ENCODE measurements around the gene SKIC3. TPM values are rescaled to one million over a fixed set of nuclear protein-coding genes. Genes with fewer than 3 reads are reported as not detected.
A peak's percentile ranks its signal among the peaks of the same experiment; 100 is the strongest.

The SKIC3 gene
- total and polyA plus RNA-seq, 10 of the 15 experiments (the other 5 are each of a cell fraction or from before 2014, with no cell fraction given) = 23.6 to 73.7 (median 55.6) TPM

DNA sequence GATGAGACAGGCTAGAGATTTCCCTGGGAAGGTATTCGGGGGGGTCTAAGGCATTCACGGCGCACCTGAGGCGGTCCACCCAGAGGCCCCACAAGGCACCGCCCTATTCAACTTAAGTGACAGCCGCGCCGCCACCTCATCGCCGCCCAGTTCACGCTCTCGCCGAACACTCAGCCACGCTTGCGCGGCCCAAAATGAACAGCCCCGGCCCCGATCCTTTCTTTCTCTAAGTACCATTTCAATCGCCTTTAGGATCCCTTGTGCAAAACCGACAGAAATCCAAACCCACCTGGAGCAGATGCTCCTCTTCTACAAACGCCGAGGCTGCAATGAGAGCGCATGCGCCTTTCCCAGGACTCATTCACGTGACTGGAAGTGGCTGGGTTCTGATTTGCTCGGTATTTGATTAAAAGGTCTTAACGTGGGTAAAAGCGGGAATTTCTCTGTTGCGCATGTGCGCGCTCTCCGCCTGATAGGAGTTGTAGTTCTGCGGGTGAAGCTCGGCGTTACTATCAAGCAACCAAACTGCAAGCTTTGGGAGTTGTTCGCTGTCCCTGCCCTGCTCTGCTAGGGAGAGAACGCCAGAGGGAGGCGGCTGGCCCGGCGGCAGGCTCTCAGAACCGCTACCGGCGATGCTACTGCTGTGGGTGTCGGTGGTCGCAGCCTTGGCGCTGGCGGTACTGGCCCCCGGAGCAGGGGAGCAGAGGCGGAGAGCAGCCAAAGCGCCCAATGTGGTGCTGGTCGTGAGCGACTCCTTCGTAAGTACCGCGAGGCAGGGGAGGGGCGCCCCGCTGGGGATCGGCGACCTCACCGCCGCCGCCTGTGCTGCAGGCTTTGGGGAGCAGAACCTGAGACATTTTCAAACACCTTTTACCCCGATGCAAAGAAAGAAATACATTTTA lies at the start of gene SKIC3, which contains the start of gene ARSK (continued):
- TF ChIP-seq MXI1 (IDR thresholded peaks at IDR 0.05; ENCODE audit: low read depth, low read length) = peak; percentile 74
- TF ChIP-seq CBFB (IDR thresholded peaks at IDR 0.05; ENCODE audit: low read depth) = peak; percentile 46; the same call in 1 of the 2 replicates
- TF ChIP-seq SUPT20H (IDR thresholded peaks at IDR 0.05; ENCODE audit: borderline replicate concordance, control insufficient read depth, low read depth, low read length) = no peak
- no peak for TF ChIP-seq CHD4 (IDR thresholded peaks at IDR 0.05)
- no peak for TF ChIP-seq KAT2A (conservative IDR thresholded peaks at IDR 0.05; ENCODE audit: control insufficient read depth, low read depth, low read length)
- TF ChIP-seq ZNF217 (IDR thresholded peaks at IDR 0.05) = no peak
- no peak for TF ChIP-seq NFYB (IDR thresholded peaks at IDR 0.05; ENCODE audit: insufficient read depth, low read depth, low read length)
- TF ChIP-seq, protein P1, sequence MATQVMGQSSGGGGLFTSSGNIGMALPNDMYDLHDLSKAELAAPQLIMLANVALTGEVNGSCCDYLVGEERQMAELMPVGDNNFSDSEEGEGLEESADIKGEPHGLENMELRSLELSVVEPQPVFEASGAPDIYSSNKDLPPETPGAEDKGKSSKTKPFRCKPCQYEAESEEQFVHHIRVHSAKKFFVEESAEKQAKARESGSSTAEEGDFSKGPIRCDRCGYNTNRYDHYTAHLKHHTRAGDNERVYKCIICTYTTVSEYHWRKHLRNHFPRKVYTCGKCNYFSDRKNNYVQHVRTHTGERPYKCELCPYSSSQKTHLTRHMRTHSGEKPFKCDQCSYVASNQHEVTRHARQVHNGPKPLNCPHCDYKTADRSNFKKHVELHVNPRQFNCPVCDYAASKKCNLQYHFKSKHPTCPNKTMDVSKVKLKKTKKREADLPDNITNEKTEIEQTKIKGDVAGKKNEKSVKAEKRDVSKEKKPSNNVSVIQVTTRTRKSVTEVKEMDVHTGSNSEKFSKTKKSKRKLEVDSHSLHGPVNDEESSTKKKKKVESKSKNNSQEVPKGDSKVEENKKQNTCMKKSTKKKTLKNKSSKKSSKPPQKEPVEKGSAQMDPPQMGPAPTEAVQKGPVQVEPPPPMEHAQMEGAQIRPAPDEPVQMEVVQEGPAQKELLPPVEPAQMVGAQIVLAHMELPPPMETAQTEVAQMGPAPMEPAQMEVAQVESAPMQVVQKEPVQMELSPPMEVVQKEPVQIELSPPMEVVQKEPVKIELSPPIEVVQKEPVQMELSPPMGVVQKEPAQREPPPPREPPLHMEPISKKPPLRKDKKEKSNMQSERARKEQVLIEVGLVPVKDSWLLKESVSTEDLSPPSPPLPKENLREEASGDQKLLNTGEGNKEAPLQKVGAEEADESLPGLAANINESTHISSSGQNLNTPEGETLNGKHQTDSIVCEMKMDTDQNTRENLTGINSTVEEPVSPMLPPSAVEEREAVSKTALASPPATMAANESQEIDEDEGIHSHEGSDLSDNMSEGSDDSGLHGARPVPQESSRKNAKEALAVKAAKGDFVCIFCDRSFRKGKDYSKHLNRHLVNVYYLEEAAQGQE (IDR thresholded peaks at IDR 0.05; ENCODE audit: low read depth, low read length) = no peak
- TF ChIP-seq JUND (IDR thresholded peaks at IDR 0.05; ENCODE audit: low read depth, low read length) = no peak
- TF ChIP-seq USF1 (IDR thresholded peaks at IDR 0.05; ENCODE audit: borderline replicate concordance, extremely low read length, insufficient read depth, low read depth, low read length) = peak; percentile 88
- TF ChIP-seq FOS (IDR thresholded peaks at IDR 0.05; ENCODE audit: borderline replicate concordance, extremely low read depth, insufficient read length) = no peak
- TF ChIP-seq SKIL (IDR thresholded peaks at IDR 0.05; ENCODE audit: low read depth, poor library complexity, severe bottlenecking) = peak; percentile 42
- TF ChIP-seq FOXM1 (IDR thresholded peaks at IDR 0.05; ENCODE audit: low read depth, low read length) = no peak
- TF ChIP-seq, protein P2, sequence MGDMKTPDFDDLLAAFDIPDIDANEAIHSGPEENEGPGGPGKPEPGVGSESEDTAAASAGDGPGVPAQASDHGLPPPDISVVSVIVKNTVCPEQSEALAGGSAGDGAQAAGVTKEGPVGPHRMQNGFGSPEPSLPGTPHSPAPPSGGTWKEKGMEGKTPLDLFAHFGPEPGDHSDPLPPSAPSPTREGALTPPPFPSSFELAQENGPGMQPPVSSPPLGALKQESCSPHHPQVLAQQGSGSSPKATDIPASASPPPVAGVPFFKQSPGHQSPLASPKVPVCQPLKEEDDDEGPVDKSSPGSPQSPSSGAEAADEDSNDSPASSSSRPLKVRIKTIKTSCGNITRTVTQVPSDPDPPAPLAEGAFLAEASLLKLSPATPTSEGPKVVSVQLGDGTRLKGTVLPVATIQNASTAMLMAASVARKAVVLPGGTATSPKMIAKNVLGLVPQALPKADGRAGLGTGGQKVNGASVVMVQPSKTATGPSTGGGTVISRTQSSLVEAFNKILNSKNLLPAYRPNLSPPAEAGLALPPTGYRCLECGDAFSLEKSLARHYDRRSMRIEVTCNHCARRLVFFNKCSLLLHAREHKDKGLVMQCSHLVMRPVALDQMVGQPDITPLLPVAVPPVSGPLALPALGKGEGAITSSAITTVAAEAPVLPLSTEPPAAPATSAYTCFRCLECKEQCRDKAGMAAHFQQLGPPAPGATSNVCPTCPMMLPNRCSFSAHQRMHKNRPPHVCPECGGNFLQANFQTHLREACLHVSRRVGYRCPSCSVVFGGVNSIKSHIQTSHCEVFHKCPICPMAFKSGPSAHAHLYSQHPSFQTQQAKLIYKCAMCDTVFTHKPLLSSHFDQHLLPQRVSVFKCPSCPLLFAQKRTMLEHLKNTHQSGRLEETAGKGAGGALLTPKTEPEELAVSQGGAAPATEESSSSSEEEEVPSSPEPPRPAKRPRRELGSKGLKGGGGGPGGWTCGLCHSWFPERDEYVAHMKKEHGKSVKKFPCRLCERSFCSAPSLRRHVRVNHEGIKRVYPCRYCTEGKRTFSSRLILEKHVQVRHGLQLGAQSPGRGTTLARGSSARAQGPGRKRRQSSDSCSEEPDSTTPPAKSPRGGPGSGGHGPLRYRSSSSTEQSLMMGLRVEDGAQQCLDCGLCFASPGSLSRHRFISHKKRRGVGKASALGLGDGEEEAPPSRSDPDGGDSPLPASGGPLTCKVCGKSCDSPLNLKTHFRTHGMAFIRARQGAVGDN (IDR thresholded peaks at IDR 0.05) = no peak
- TF ChIP-seq MYB (IDR thresholded peaks at IDR 0.05; ENCODE audit: borderline replicate concordance, low read depth, low read length) = no peak
- peak; percentile 40; the same call in 1 of the 2 replicates for TF ChIP-seq SREBF1 (IDR thresholded peaks at IDR 0.05; ENCODE audit: low read length)
